CD4-positive, alpha-beta T cell treated with Interferon alpha-2 for 1 hour (primary cell): ENCODE results near the gene KEL.

Experiments used
- DNase-seq, 2 donors: peaks; one replicate each; pipeline ENCODE4 v3.0.0-alpha.2; 2020 to 2022

The KEL gene

DNA sequence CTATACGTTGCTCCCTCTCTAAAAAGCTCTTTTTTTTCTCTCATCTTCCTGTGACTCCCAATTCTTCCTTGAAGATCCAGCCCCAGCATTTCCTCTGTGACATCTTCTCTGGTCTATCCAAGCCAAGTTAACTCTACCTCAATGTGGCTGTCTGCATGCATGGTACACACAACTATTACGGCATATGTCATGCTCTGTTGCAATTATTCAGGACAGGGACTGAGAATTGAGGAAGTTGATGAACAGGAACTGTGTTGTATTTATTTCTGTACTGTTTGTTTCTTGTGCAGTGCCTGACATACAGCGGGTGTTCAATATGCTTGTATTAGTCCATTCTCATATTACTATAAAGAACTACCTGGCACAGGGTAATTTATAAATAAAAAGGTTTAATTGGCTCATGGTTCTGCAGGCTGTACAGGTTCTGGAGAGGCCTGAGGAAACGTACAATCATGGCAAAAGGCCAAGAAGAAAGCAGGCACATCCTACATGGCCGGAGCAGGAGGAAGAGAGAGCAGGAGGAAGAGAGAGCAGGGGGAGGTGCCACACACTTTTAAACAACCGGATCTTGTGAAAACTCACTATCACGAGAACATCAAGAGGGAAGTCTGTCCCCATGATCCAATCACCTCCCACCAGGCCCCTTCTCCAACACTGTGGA lies 34.9 kb downstream of the KEL start:
- peak in 1 of 2 donors; percentile 5 for DNase-seq

DNA sequence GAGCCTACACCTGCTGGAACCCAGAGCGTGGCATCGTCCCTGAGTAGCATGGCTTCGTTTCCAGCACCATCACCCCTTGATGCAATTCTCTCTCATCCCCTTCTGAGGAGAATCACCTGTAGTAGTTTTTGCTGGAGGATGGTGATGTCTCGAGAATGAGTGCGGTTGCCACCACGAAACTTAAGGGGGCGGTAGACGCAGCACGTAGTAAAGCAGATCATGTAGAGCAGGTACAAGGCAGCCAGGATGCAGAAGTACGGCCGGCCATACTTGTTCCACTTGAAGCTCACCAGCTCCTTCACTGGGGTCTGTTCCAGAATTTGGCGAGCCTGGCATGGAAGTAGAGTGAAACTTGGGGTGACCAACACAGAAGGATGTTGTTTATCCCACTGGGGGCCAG lies 36.8 kb downstream of the KEL start:
- DNase-seq: no peak

DNA sequence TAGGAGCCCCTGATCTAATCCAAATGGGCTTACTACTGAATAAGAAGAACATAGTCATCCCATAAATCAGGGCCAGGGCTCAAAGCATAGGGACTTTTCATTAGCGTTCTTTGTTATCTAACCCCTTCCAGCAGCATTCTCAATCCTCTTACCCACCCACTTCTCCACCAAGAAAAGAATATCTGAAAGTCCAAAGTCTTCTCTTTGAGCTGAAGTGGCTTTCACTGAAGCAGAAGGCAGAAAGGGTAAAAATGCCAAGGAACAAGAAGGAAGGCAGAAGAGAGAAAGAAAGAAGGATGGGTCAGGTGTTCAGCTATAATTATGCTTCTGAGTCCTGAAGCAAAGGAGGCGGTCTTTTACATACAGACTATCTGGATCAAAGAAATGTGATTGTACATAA lies 38.8 kb downstream of the KEL start:
- DNase-seq: no peak

DNA sequence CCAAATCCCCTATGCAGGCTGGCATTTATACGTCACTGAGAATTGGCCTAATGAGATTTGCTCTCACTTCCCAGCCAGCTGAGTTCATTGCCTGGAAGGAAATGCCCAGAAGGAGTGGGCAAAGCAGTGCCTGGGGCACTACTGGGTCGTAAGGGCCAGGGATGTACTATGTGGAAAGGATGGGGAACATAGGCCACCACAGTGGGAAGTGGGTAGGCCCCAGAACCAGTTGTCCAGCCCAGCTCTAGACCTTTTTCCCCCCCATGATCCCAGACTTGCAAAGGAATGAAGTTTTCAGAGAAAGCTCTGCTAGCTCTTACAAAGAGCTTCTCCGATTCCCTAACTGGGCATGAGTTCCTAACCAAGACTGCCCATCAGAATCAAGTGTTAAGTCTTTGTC lies 42.5 kb downstream of the KEL start:
- DNase-seq: no peak

DNA sequence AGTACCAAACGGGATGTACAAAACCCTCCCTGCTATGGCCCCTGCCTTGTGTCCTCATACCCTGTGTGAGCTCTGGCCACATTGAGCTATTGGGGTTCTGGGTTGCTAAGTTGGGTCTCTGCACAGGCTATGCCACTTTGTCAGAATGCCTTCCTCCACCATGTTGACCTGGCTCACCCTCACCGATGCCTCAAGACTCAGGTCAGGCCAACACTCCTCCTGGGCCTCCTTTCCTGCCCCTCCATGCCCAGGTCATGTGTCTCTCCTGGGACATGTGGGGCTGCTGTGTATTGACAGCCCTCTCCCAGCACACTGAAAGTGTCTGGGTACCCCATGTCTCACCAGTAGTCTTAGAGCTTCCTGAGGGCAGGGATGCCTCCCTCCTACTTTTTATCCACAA lies 43.3 kb downstream of the KEL start:
- no peak for DNase-seq

DNA sequence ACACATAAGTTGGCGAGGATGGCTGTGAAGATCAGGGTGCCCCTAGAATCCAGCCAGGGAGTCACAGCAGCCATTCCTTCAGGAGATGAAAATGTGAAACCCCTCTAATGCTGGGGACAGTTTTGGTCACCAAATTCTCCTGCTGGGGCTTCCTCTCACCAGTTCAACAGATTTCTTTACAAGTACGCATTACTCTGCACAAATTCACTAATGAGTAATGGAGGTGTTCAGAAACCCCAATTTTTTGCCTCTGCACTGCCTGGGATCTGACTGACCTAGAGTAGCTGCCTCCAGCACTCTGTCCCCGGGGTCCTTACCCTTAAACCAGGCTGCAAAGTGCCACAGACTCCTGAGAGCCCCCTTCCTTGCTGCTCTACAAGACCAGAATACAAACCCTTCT lies 44.7 kb downstream of the KEL start:
- no peak for DNase-seq

DNA sequence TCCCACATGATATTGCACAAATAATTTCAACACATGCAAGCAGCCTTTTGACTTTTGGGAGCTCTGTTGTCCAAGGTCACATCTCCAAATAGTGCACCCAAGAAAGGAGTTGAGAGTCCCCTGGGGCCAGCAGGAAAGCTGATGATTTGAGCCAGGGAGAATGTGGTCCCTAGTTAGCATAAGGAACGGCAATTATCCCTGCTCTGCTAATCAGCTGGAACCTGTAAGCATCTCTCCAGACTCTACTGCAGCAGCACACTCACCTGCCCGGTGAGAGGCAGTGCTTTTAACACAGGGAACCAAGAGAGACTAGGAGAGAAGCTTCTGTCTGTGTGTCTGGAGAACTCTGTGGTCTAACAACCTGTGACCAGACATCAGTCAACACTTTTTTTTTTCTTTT lies 45.7 kb downstream of the KEL start:
- no peak for DNase-seq

DNA sequence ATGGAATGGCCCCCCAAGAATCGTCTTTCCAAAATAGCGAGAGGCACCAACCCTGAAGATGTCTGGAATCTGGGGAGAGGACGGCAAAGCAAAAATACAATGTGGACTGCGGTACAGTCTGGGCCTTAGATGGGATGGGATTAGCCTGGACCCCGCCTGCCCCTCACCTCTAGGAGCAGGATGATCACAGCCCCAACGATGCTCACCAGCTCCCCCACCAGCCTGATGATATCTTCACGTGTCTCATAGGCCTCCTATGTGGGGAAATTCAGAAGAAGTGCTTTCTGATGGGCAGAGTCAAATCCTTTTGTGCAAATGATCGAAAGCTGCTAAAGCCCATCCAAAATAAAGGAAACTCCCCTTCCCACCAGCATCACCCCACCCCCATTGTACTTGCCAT lies 46.8 kb downstream of the KEL start:
- DNase-seq: no peak

DNA sequence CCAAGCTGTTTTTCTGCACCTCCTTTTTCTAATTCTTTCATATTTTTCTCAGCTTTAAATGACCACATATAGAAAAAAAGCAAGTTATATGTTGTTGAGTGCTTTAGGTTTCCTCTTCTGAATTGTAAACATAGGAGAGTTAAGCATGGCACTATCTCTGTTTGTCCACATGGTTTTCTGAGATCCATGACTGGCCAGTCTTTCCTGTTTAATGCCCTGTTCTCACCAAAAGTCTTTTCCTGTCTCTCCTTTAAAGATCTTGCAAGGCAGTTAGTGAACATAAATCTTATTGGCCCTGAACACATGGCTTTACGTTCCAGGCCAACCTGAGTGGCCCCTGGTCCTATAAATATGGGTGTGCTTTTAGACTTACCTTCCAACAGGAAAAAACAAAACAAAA lies 48.0 kb downstream of the KEL start:
- DNase-seq: no peak

DNA sequence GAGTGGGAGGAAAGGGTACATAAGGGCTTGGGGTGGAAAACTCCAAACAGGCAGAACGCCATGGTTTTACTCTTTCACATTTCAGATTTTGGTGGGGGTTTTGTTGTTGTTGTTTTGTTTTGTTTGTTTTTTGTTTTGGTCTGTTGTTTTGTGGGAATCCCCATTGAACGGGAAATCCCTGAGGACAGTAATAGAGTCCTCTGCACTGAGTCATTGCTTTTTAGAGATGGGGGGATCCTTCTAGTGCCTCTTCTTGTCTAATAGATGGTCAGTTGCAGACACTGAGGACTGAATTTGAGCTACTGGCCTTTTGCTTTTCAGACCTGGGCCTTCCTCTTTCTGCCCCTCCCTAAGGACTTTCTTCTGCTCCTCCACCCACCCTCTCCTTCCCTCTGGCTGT lies 48.6 kb downstream of the KEL start:
- no peak for DNase-seq

DNA sequence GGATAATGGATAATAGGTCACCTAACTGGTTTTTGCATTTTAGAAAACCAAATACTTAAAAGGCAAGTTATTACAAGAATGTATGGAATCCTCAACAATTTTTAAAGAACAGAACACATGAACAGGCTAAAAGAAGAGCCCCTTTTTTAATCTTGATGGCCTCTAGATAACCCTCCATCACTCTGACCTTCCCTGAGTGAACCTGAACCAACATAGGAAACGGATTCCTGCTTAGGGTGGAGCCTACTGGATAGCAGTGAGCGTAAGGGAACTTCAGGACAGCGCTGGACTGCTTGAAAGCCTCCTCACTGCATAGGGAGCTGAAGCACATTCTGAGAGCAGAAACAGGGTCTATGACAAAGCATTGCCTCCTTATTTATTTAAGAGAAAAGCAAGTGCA lies 49.1 kb downstream of the KEL start:
- DNase-seq: no peak

DNA sequence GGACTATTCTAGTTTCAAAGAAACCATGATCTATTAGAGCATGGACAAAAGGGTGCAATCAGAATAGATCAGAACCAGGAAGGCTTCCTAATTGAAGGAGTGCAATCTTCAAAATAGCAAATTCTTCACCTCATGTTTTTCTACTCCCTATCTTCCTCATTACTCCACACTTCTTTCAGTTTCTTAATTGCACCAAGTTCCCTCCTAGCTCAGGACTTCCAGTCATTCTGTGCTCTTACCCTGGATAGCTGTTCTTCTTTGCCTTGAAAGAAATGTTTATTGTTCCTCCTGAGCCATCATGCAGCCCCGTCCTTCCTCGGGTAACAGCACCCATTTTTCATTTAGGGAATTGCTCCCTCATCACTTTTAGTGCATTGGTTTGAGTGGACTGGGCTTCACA lies 51.7 kb downstream of the KEL start:
- no peak for DNase-seq

DNA sequence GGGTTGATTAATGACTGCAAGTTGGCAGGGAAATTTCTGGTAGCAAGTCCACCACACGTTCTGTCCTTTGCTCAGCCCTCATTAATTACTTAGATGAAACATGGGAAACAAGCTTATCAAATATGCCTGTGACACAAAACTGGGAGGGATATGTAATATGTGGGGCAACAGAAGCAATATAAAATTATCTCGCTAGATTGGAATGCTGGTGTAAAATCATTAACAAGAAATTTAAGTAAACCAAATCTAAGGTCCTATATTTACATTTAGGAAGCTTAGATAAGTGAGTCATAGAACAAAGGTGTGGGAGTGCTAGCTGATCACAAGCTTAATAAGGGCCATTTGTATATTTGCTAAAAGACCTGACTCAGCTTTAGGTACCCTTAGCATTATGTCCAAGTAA lies 52.1 kb downstream of the KEL start:
- no peak for DNase-seq

DNA sequence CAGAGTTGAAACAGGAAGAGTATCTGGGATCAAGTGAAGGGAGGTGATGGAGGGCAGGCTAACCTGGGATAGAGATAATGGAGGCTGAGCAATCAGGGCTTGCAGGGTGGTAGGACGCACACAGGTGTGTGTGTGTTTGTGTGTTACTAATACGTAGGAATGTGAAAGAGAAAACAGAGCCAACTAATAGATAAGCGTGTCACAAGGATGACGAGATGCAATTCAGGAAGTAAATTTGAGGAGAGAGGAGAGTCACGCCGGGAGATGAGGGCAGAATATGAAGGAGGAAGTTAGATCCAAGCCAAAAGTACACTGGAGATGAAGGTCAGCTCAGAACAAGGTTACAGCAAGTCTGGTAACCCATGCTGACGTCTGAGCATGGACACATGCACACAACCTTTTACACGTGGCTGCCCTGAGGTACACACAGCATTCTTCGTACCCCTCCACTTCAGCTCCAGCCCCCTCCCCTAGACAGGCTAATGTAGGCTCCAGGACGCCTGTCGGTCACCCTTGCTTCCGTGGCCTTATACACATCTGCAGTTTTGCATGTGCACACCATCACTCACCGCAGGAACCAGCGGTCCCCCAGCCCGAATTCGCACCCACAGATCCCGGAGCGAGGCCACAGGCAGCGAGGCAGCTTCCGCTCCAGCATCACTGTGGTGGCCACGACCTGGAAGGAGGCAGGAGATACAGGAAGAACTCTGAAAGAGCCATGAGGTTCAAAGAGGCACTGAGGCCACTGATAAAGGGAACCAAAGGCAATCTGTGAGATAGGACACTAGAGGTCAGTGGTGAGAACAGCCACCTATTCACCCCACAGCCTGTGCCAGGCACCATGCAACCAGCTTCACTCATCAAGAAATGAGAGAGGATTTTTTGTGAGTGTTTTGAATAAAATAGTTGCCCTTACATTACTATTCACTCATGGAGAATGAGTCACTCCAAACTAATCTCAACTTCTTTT lies 53.0 kb downstream of the KEL start:
- no peak for DNase-seq

DNA sequence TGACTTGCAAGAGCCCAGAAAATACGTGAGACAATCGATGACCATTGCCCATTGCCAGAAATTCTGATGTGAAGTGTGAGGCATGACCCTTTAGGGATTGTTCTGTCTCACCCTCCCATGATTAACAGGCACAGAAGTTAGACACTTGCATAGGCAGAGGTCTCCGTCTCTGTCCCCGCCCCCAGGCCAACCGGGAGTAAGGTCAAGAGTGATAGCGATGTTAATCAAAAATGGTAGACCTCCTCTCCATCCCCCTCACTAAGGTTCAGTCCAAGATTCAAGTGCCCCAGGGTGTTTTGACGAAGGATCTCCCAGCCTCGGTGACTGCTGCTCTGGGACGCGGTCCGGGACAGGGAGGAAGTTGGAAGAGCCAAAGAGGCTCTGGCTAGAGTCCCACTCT lies 53.9 kb downstream of the KEL start:
- no peak for DNase-seq

DNA sequence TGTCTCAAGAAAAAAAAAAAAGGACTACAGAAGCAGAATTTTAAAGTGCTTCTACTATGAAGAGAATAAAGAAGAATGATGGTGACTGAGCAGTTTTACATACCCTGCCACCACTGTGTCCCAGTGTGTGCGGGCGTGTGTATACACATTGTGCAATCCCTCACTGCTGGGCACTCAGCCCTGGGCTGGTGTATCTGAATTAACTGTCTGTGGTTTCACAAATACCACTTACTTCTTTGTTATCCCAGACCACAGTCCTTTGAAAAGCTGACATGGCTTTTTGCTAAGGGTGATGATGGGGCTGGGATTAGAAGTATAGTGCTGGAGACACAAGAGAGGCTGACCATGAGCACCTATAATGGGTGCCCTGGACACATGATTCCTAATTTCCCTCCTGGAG lies 55.5 kb downstream of the KEL start:
- DNase-seq: no peak

DNA sequence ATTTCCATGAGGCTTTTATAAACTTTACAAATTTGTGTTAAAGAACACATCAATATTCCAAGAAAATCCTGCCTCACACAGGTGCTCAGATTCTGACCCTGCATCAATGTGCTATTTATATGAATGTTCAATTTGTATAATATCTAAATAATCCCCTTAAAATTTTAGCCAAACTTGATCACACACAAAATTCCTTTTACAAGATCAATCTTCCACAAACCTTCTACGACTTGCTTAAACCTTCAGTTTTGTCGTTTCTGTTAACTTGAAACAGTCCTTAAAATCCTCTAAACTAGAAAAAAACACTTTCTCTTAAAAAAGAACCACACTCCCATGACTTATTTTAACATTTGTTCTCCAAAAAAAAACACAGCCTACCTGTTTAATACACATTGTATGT lies 56.4 kb downstream of the KEL start:
- no peak for DNase-seq

DNA sequence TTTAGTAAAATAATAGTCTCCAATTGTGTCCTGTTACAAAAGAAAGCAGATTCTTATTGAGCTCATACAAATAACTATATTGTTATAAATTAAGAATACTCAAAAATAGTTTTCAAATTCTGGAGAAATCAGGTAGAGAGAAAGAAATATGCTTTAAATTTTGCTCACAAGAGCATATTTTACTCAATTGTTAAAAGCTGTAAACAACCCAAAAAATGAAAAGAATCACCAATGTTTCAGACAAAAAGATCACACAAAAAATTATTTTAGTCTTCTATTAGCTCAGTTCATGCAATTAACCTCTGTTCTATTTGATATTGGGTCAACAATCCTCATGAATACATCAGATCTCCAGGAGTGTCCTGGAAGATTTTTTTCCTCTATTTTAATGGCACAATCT lies 58.0 kb downstream of the KEL start:
- no peak for DNase-seq

DNA sequence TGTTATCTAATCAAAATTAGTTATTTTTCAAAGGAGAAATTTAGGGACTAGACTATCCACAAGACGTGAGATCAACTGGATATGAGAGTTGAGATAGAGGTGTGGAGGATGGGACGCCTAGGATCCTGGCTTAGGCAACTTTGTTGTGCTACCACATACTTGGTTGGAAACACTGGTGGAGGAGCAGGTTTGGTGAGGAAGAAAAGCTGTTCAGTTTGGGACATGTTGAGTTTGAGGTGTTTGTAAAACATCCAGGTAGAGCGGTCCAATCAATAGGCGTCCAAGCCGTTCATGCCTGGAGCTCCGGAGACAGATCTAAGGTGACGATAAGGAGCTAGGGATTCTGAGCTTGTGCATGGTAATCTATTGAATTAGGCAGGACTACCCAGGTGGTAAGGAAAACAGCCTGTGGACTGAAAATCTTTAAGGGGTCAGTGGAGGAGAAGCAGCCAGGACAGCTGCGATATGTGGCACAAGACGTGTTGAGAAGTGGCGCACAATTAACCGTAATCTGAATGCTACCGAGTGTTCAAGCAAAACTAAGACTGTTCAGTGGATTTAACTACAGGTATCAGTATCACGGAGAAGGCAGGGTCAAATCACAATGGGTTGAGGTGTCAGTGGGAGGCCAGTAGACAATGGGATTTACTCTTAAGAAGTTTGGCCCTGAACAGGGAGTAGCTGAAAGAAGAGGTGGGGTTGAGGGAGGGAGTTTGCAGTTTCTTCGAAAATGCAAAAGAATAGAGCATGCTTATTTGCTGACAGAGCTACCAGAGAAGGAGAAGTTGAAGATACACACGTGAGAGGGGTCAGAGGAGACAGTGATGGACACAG lies 60.5 kb downstream of the KEL start:
- no peak for DNase-seq

DNA sequence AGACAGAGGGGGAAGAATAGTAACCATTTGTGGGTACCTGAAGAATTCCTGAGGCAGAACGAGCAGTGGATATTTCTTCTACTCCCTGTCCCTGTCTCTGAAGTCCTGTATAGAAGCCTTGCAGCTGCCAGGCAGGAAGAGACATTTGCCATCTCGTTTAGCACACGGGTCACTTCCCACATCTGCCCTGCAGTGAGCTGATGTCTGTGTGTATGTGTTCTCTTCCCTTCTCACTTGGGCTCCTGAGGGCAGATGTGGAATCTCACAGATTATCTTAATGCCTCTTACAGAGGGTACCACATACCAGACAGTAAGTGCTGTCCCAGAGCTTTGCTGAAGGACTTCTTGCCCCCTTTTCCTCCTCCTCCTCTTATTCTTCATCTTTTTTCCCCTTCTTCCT lies 62.5 kb downstream of the KEL start:
- no peak for DNase-seq

DNA sequence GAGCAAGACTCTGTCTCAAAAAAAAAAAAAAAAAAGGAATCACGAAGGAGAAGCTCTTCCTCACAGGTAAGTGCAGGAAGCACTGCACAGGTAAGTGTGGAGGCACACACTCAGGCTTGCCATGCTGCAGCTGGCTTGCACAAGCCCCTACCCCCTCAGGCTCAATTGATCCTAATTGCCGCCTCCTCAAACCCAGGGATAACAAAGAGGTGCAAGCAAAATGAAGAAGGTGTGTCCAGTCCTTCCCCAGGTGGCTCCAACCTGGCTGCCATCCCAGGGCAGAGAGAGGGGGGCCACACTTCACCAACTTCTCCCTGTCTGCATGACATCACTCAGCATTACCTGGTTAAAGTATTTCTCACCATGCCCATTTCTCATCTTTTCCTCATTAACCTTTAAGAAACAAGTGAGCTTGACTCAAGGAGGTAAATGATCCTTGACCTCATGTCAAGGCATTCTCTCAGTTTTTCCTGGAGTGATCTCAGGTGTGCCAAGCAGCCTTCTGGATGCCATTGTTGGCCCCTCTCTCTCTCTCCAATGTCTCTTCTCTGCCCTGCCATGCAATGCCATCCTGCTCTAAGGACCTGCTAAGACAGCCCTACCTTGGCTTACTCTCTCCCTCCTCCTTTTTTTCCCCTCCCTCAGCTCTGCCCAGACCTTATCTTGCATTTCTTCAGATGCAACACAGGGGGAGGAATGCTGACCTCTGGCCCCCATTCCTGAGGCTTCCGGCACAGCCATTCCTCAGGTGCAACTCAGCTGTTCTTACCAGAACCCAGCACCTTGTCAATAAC lies 63.6 kb downstream of the KEL start:
- DNase-seq: no peak

DNA sequence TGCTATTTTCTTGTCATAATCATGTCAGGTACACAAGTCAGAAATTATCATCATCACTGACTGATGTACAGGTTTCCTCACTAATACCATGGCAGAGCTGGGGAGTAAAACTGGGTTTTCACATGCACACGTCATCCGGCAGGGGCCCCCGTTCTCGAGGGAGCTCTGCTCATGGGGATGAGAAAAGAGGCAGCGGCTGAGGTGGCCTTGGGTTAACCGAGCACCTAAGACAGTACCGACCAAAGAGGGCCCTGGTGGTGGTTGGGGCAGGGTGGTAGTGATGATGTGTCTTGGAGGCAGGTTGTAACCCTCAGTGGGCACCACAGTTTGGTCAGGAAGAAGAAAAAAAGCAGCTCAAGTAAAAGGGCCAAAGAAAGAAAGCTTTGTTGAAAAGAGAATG lies 64.5 kb downstream of the KEL start:
- DNase-seq: no peak
